DND-41 (cell line): ENCODE measurements around the gene ARHGEF2.

Experiments
- ATAC-seq: fragments of 200-7000 bp; cut with Tn5 transposase; 3 replicates; pipeline ENCODE4 v1.9.1; 2021; ENCODE audit warnings: low read depth; ENCODE audit not compliant: insufficient read depth
- DNase-seq: peaks from one replicate; pipeline ENCODE4 v3.0.0-alpha.2; 2020
- H2AFZ ChIP-seq: 2 replicates; pipeline ENCODE4 v1.6.0; 2012; ENCODE audit warnings: low read depth, low read length
- H3K27ac ChIP-seq: 2 replicates; pipeline ENCODE4 v1.5.1; 2012; ENCODE audit warnings: low read length, inconsistent platforms
- H3K27me3 ChIP-seq: fragments of 200-600 bp; sonication (generic); 2 replicates; pipeline ENCODE4 v1.6.0; 2012; ENCODE audit warnings: low read length, mild to moderate bottlenecking, inconsistent platforms; ENCODE audit not compliant: insufficient read depth, poor library complexity
- H3K36me3 ChIP-seq: 2 replicates; pipeline ENCODE4 v1.5.1; 2012; ENCODE audit warnings: low read length, inconsistent platforms; ENCODE audit not compliant: insufficient read depth
- H3K4me1 ChIP-seq: 2 replicates; pipeline ENCODE4 v1.5.1; 2012; ENCODE audit warnings: mild to moderate bottlenecking, low read length; ENCODE audit not compliant: insufficient read depth
- H3K4me2 ChIP-seq: 2 replicates; pipeline ENCODE4 v1.6.0; 2012; ENCODE audit warnings: mild to moderate bottlenecking, moderate library complexity, low read length, inconsistent platforms; ENCODE audit not compliant: insufficient read depth
- H3K4me3 ChIP-seq, 2 experiments: fragments of 200-600 bp in 1 of 2; shearing (Covaris generic) in 1 of 2; 2 replicates each; pipeline ENCODE4 v1.5.1; 2012 to 2016; ENCODE audit warnings: inconsistent platforms in 2 of 2, low read length in 2 of 2, mild to moderate bottlenecking in 2 of 2, low read depth in 1 of 2, moderate library complexity in 1 of 2
- H3K79me2 ChIP-seq: 2 replicates; pipeline ENCODE4 v1.6.0; 2012; ENCODE audit warnings: low read length, inconsistent platforms; ENCODE audit not compliant: insufficient read depth
- H3K9ac ChIP-seq: 2 replicates; pipeline ENCODE4 v1.6.0; 2012; ENCODE audit warnings: low read depth, mild to moderate bottlenecking, inconsistent platforms, low read length, moderate library complexity
- H3K9me3 ChIP-seq: 2 replicates; pipeline ENCODE4 v1.5.1; 2012; ENCODE audit warnings: low read length, moderate library complexity, mild to moderate bottlenecking, inconsistent platforms; ENCODE audit not compliant: insufficient read depth, severe bottlenecking
- H4K20me1 ChIP-seq: 2 replicates; pipeline ENCODE4 v1.6.0; 2012; ENCODE audit warnings: low read length; ENCODE audit not compliant: insufficient read depth
- CTCF ChIP-seq: IDR thresholded peaks from 2 replicates; pipeline ENCODE4 v1.5.1; 2012; ENCODE audit warnings: borderline replicate concordance, low read length, moderate library complexity, mild to moderate bottlenecking; ENCODE audit not compliant: poor library complexity, severe bottlenecking; ENCODE audit errors: extremely low read depth
- EZH2 ChIP-seq: IDR thresholded peaks from 3 replicates; pipeline ENCODE4 v1.6.1; 2012; ENCODE audit warnings: borderline replicate concordance, low read depth, mild to moderate bottlenecking, moderate library complexity, low read length, inconsistent platforms; ENCODE audit not compliant: severe bottlenecking

The ARHGEF2 gene

GRCh38 chr1:155978325-155978972 is at the start of gene ARHGEF2:
ARHGEF2 (minus strand) TSS chr1:155978547; CDS start chr1:155978427, 120 bp downstream.
- H3K4me1 ChIP-seq, result peaks cover 53% of the 10 kb centered on the region
- DNase-seq (peak; percentile 90), ATAC-seq (peak; percentile 70)
- peak within 1 kb of the TSS; percentile 97 for H3K27ac ChIP-seq
- peak within 1 kb of the TSS; percentile 81 for H2AFZ ChIP-seq
- peak within 1 kb of the TSS; percentile 90 for H3K9ac ChIP-seq
- TF ChIP-seq CTCF (peak; percentile 58), EZH2 (no peak)
- H4K20me1 ChIP-seq, result peaks cover 33% of the 10 kb centered on the region
- no peaks in the 10 kb centered on the region for H3K27me3 ChIP-seq
- H3K36me3 ChIP-seq, result peaks cover 16% of the 10 kb centered on the region
- H3K4me2 ChIP-seq, result peak within 1 kb of the TSS; percentile 80
- H3K9me3 ChIP-seq, result no peaks in the 10 kb centered on the region
- H3K79me2 ChIP-seq, result peaks cover 52% of the 10 kb centered on the region
- peak within 1 kb of the TSS; percentile 52 to 73 for H3K4me3 ChIP-seq

GRCh38 chr1:156026588-156026987 is 48.2 kb upstream of the ARHGEF2 start:
- Histone ChIP-seq H3K9me3 (no peaks in the 10 kb centered on the region), H3K27ac (no peak overlapping the region), H4K20me1 (no peaks in the 10 kb centered on the region), H3K9ac (no peak overlapping the region), H3K27me3 (no peaks in the 10 kb centered on the region), H3K4me1 (no peaks in the 10 kb centered on the region), H2AFZ (no peak overlapping the region), H3K36me3 (no peaks in the 10 kb centered on the region), H3K79me2 (no peaks in the 10 kb centered on the region), H3K4me3 (no peak overlapping the region), H3K4me2 (no peak overlapping the region)
- ATAC-seq, result no peak
- DNase-seq, result no peak
- TF ChIP-seq EZH2 (no peak), CTCF (no peak)

GRCh38 chr1:156025876-156026275 is 47.5 kb upstream of the ARHGEF2 start:
- no peak for DNase-seq
- H3K4me3 ChIP-seq, result no peak overlapping the region
- TF ChIP-seq EZH2 (no peak), CTCF (peak; percentile 29)
- H3K9me3 ChIP-seq, result no peaks in the 10 kb centered on the region
- peaks cover 6% of the 10 kb centered on the region for H3K4me1 ChIP-seq
- H4K20me1 ChIP-seq, result no peaks in the 10 kb centered on the region
- H3K27ac ChIP-seq, result no peak overlapping the region
- H3K9ac ChIP-seq, result no peak overlapping the region
- no peak overlapping the region for H2AFZ ChIP-seq
- no peak overlapping the region for H3K4me2 ChIP-seq
- H3K27me3 ChIP-seq, result no peaks in the 10 kb centered on the region
- H3K36me3 ChIP-seq, result no peaks in the 10 kb centered on the region
- H3K79me2 ChIP-seq, result no peaks in the 10 kb centered on the region
- ATAC-seq, result no peak
